ENCODE data around the gene ALOX12. TPM values are rescaled to one million over a fixed set of nuclear protein-coding genes. Genes with fewer than 3 reads are reported as not detected.

The ALOX12 gene
- total RNA-seq, 1 experiment from 2014 or later = not detected

- Histone ChIP-seq H3K27me3 (ENCODE audit: insufficient read depth, low read length) (no peaks in the 10 kb centered on the region), H2AFZ (ENCODE audit: low read depth, low read length, poor library complexity, severe bottlenecking) (no peak overlapping the region), H3K9me3 (ENCODE audit: control insufficient read depth in 1 of 2, insufficient read depth in 1 of 2, low read depth in 1 of 2, low read length in 2 of 2) (no peaks in the 10 kb centered on the region), H3K4me1 (ENCODE audit: control insufficient read depth in 1 of 2, insufficient read depth in 2 of 2, low read length in 2 of 2) (peaks cover 4 to 40% of the 10 kb centered on the region in 2 experiments; a peak in 3 of 4 replicates), H3K36me3 (ENCODE audit: control insufficient read depth in 1 of 2, insufficient read depth in 2 of 2, low read length in 2 of 2) (no peaks in the 10 kb centered on the region), H3K9me2 (ENCODE audit: insufficient read depth) (no peaks in the 10 kb centered on the region), H3K4me2 (ENCODE audit: low read length) (no peak overlapping the region), H3K79me2 (ENCODE audit: insufficient read depth, low read length) (no peaks in the 10 kb centered on the region), H4K20me1 (ENCODE audit: insufficient read depth) (no peaks in the 10 kb centered on the region), H3K27ac (ENCODE audit: low read depth, low read length) (no peak overlapping the region), H3K9ac (ENCODE audit: low read length) (no peak overlapping the region), H3K4me3 (replicated peaks in 1 of 2; ENCODE audit: low read depth in 1 of 2, low read length in 2 of 2) (no peak overlapping the region)
- CTCF ChIA-PET = interaction anchor here (1.0 to 2.5 kb wide), 4 partner anchors 10 to 182 kb away, joined by 3 to 8 read pairs (median 6); partner anchors contain the start of gene SLC16A13
- DNase-seq (ENCODE audit: low read depth, low spot score) = no peak
- intact Hi-C loops (cut with micrococcal nuclease) = no loop called here
- RAD21 ChIA-PET (ENCODE audit: low non-redundant PET in 1 of 2, low total read pairs in 2 of 2, uncharacterized antibody in 2 of 2, unreplicated experiment in 2 of 2) = no interaction called here
- TF ChIP-seq EZH2phosphoT487 (IDR thresholded peaks at IDR 0.05; ENCODE audit: borderline replicate concordance) (no peak), POLR2AphosphoS5 (IDR thresholded peaks at IDR 0.05; ENCODE audit: low read depth, low read length) (no peak), ZBTB33 (IDR thresholded peaks at IDR 0.05; ENCODE audit: extremely low read depth, insufficient replicate concordance, low read length) (no peak), CBX3 (IDR thresholded peaks at IDR 0.05; ENCODE audit: low read depth) (no peak), JUND (IDR thresholded peaks at IDR 0.05) (no peak)
- no peak for ATAC-seq
- BruUV-seq (replicated peaks) = no TSS peak
- POLR2A ChIA-PET = interaction anchor here (0.7 to 0.8 kb wide), 2 partner anchors 12 to 374 kb away, joined by 3 read pairs; partner anchors contain the start of genes C17orf100 and MED31
Measured at GRCh38 chr17:7025245-7025644, 29.4 kb downstream of the ALOX12 start.

GRCh38 chr17:7026471-7027115, 30.7 kb downstream of the ALOX12 start:
- Histone ChIP-seq H3K9me3 (ENCODE audit: control insufficient read depth in 1 of 2, insufficient read depth in 1 of 2, low read depth in 1 of 2, low read length in 2 of 2) (no peaks in the 10 kb centered on the region), H3K9ac (ENCODE audit: low read length) (no peak overlapping the region), H3K27me3 (ENCODE audit: insufficient read depth, low read length) (no peaks in the 10 kb centered on the region), H2AFZ (ENCODE audit: low read depth, low read length, poor library complexity, severe bottlenecking) (no peak overlapping the region), H4K20me1 (ENCODE audit: insufficient read depth) (no peaks in the 10 kb centered on the region), H3K4me3 (replicated peaks in 1 of 2; ENCODE audit: low read depth in 1 of 2, low read length in 2 of 2) (no peak overlapping the region), H3K79me2 (ENCODE audit: insufficient read depth, low read length) (no peaks in the 10 kb centered on the region), H3K36me3 (ENCODE audit: control insufficient read depth in 1 of 2, insufficient read depth in 2 of 2, low read length in 2 of 2) (no peaks in the 10 kb centered on the region), H3K4me2 (ENCODE audit: low read length) (no peak overlapping the region), H3K27ac (ENCODE audit: low read depth, low read length) (no peak overlapping the region), H3K4me1 (ENCODE audit: control insufficient read depth in 1 of 2, insufficient read depth in 2 of 2, low read length in 2 of 2) (peaks cover 2 to 34% of the 10 kb centered on the region in 2 experiments; a peak in 2 of 4 replicates), H3K9me2 (ENCODE audit: insufficient read depth) (no peaks in the 10 kb centered on the region)
- intact Hi-C loops (cut with micrococcal nuclease) = no loop called here
- CTCF ChIA-PET = no interaction called here
- no peak for ATAC-seq
- BruUV-seq (replicated peaks) = no TSS peak
- RAD21 ChIA-PET (ENCODE audit: low non-redundant PET in 1 of 2, low total read pairs in 2 of 2, uncharacterized antibody in 2 of 2, unreplicated experiment in 2 of 2) = no interaction called here
- POLR2A ChIA-PET = no interaction called here
- no peak for DNase-seq (ENCODE audit: low read depth, low spot score)
- TF ChIP-seq ZBTB33 (IDR thresholded peaks at IDR 0.05; ENCODE audit: extremely low read depth, insufficient replicate concordance, low read length) = no peak
- no peak for TF ChIP-seq POLR2AphosphoS5 (IDR thresholded peaks at IDR 0.05; ENCODE audit: low read depth, low read length)
- TF ChIP-seq ZNF274 (IDR thresholded peaks at IDR 0.05; ENCODE audit: low read depth, low read length) = no peak
- TF ChIP-seq RAD21 (IDR thresholded peaks at IDR 0.05; ENCODE audit: low read depth) = no peak
- TF ChIP-seq YY1 (IDR thresholded peaks at IDR 0.05; ENCODE audit: extremely low read depth, insufficient replicate concordance, low read depth, low read length) = no peak
- no peak for TF ChIP-seq EZH2 (IDR thresholded peaks at IDR 0.05)
- no peak for TF ChIP-seq EZH2phosphoT487 (IDR thresholded peaks at IDR 0.05; ENCODE audit: borderline replicate concordance)
- no peak for TF ChIP-seq FOSL1 (IDR thresholded peaks at IDR 0.05; ENCODE audit: low read depth)
- TF ChIP-seq ZFX (IDR thresholded peaks at IDR 0.05) = no peak
- TF ChIP-seq JUND (IDR thresholded peaks at IDR 0.05) = no peak
- no peak for TF ChIP-seq ELF1 (IDR thresholded peaks at IDR 0.05; ENCODE audit: borderline replicate concordance, low read depth)

Measured in HCT116 (cell line).